ENCODE results near the gene IQSEC1.

- no peak for TF ChIP-seq MAFK (IDR thresholded peaks at IDR 0.05; ENCODE audit: partially characterized antibody)
- TF ChIP-seq CTCF (IDR thresholded peaks at IDR 0.05), result no peak
- TF ChIP-seq CEBPB (IDR thresholded peaks at IDR 0.05), result no peak
These were observed 57.7 kb downstream of the IQSEC1 start for GRCh38 chr3:13015286-13016082.

All from A549 (cell line).